Gastroesophageal sphincter (tissue), 4 donors: ENCODE data around the gene NTS. TPM values are rescaled to one million over a fixed set of nuclear protein-coding genes. Genes with fewer than 3 reads are reported as not detected.
A peak's percentile ranks its signal among the peaks of the same experiment; 100 is the strongest.

Source experiments
- ATAC-seq: fragments of 150-250 bp; one replicate; pipeline ENCODE4 v1.9.1; 2016; ENCODE audit warnings: mild to moderate bottlenecking, moderate library complexity
- H3K27ac ChIP-seq, 4 donors: fragments of 200-600 bp; sonication (generic) in 3 of 4; 1 replicate in 3 of 4; 2 replicates in 1 of 4; pipeline ENCODE4 v1.5.1; 2016 to 2019
- H3K27me3 ChIP-seq: fragments of 200-600 bp; sonication (generic); one replicate; pipeline ENCODE4 v1.5.1; 2019
- H3K36me3 ChIP-seq, 2 donors: fragments of 200-600 bp; sonication (generic); one replicate each; pipeline ENCODE4 v1.5.1; 2019; ENCODE audit warnings: control low read depth in 1 of 2
- H3K4me1 ChIP-seq, 3 donors: fragments of 200-600 bp; sonication (generic); 1 replicate in 2 of 3; 2 replicates in 1 of 3; pipeline ENCODE4 v1.5.1; 2016 to 2019; ENCODE audit warnings: control low read depth in 2 of 3
- H3K4me3 ChIP-seq, 2 donors: fragments of 200-600 bp; sonication (generic); one replicate each; pipeline ENCODE4 v1.5.1; 2019; ENCODE audit warnings: mild to moderate bottlenecking in 1 of 2, moderate library complexity in 1 of 2
- H3K9me3 ChIP-seq, 3 donors: fragments of 200-600 bp; sonication (generic); one replicate each; pipeline ENCODE4 v1.5.1; 2017 to 2019; ENCODE audit warnings: control low read depth in 2 of 3
- EP300 ChIP-seq: sonication (generic); formaldehyde crosslinking; IDR thresholded peaks from one replicate; pipeline ENCODE4 v1.6.1; 2017; ENCODE audit warnings: antibody characterized with exemption, mild to moderate bottlenecking
- POLR2A ChIP-seq, 2 donors: fragments of 450-650 bp; IDR thresholded peaks; one replicate each; pipeline ENCODE4 v1.6.1; 2017; ENCODE audit warnings: antibody characterized with exemption in 2 of 2, mild to moderate bottlenecking in 2 of 2, moderate library complexity in 1 of 2
- POLR2AphosphoS5 ChIP-seq: sonication (generic); formaldehyde crosslinking; IDR thresholded peaks from one replicate; pipeline ENCODE4 v1.6.1; 2017; ENCODE audit warnings: antibody characterized with exemption
- WGBS, 2 donors: methylation state at CpG; one replicate each; pipeline ENCODE4 v1.1.5; 2018; ENCODE audit warnings: low coverage in 1 of 2; 5-methylcytosine and 5-hydroxymethylcytosine counted together
- total RNA-seq, 4 donors: library from RNA; depleted of rRNA; stranded (reverse); fragments of >200 nt; gene quantifications; one replicate each; pipeline ENCODE4 v1.1.0, GENCODE V29; 2016
- TF ChIP-seq, protein P1 (sequence below), 4 experiments: fragments of 200-600 bp in 2 of 4; fragments of 450-650 bp in 2 of 4; sonication (generic) in 1 of 4; IDR thresholded peaks; one replicate each; pipeline ENCODE4 v1.5.1; 2017 to 2019; ENCODE audit warnings: antibody characterized with exemption in 4 of 4, mild to moderate bottlenecking in 2 of 4, moderate library complexity in 2 of 4

Gene NTS
- total RNA-seq, 4 donors from 2014 or later: 0.40 to 0.66 (median 0.47) TPM; not detected in 1

DNA sequence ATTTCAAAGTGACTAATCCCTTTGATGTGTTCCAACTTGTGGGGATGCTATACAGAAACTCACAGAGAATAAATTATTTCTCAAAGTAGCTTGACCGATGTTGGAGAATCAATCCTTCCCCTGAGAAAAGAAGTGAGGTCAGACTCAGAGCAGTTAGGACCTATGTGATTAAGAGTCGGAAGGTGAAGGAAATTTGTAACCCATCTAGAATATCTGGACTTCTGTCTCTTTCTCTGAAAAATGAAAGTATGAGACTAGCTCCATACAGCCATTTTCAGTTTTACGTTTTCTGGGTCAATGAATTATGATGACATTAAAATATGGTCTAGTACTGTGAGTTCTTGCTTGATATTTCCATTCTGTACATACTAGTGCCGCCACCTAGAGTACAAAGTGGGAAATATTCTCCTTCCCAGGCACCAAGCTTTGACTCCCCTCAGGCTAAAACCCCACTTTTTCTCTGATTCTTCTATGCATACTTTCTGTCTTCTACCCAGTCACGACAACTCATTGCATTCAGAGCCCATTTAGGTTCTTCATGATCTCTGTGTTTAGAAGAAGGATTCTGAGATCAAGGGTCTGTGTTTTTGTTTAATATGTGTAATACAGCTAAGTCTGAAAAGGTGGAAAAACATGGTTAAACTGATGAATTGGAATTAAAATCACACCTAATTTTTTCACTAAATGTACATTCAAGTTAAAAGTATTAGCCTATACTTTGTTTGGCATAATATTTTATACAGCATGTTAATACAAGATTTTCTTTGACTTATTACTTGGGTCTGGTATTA lies 6.9 kb upstream of the NTS start:
- peak; percentile 55 for ATAC-seq
- Histone ChIP-seq H3K36me3 (no peaks in the 10 kb centered on the region), H3K27me3 (peaks cover 7% of the 10 kb centered on the region), H3K4me1 (no peaks in the 10 kb centered on the region), H3K4me3 (no peak overlapping the region), H3K27ac (no peak overlapping the region), H3K9me3 (no peaks in the 10 kb centered on the region)
- 20 to 25% methylated on average over 5 of the region's 5 CpGs for WGBS, 2 donors
- no peak for TF ChIP-seq POLR2A (IDR thresholded peaks at IDR 0.05)
- TF ChIP-seq, protein P1, sequence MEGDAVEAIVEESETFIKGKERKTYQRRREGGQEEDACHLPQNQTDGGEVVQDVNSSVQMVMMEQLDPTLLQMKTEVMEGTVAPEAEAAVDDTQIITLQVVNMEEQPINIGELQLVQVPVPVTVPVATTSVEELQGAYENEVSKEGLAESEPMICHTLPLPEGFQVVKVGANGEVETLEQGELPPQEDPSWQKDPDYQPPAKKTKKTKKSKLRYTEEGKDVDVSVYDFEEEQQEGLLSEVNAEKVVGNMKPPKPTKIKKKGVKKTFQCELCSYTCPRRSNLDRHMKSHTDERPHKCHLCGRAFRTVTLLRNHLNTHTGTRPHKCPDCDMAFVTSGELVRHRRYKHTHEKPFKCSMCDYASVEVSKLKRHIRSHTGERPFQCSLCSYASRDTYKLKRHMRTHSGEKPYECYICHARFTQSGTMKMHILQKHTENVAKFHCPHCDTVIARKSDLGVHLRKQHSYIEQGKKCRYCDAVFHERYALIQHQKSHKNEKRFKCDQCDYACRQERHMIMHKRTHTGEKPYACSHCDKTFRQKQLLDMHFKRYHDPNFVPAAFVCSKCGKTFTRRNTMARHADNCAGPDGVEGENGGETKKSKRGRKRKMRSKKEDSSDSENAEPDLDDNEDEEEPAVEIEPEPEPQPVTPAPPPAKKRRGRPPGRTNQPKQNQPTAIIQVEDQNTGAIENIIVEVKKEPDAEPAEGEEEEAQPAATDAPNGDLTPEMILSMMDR (IDR thresholded peaks at IDR 0.05): peak; percentile 48 to 78 (median 74)

DNA sequence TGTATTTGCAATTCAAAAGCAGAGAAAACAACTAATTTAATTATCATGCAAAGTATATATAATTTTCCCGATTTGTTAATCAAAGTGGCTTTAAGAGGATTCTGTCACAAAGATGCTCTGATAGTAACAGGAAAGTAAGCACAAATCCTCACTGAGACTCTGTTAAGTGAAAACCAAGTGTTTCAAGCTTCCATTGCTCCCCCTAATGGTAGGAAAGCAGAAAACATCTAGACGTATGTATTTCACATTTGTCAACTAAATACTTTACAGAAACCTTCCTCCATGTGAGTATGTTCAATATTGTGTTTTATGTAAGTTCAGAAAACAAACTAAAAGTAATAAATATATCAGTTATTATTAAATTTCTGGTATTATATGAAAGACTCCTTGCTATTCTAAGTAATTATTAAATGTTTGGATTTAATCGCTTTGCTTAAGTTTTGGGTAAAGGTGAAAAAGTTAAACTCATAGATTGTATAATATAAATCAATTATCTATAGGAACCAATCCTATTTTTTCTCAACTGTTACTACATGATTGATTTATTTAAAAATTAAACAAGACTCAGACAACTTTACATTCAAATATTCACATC lies 1.5 kb upstream of the NTS start:
- TF ChIP-seq POLR2AphosphoS5: no peak
- TF ChIP-seq, protein P1 (IDR thresholded peaks at IDR 0.05): peak; percentile 25 to 64 (median 48)
- no peak for ATAC-seq
- no peaks in the 10 kb centered on the region for H3K36me3 ChIP-seq
- no peaks in the 10 kb centered on the region for H3K9me3 ChIP-seq
- no peak overlapping the region for H3K27ac ChIP-seq
- H3K4me1 ChIP-seq: peaks cover 0 to 4% (median 0%) of the 10 kb centered on the region in 3 donors
- H3K27me3 ChIP-seq: no peaks in the 10 kb centered on the region
- WGBS, 2 donors: 32% methylated on average over 3 of the region's 3 CpGs
- no peak overlapping the region for H3K4me3 ChIP-seq

GRCh38 chr12:85877459-85877858 lies 3.4 kb downstream of the NTS start:
- no peak for ATAC-seq
- Histone ChIP-seq H3K27ac (no peak overlapping the region), H3K4me1 (peaks cover 0 to 4% (median 0%) of the 10 kb centered on the region in 3 donors), H3K36me3 (no peaks in the 10 kb centered on the region), H3K27me3 (peaks cover 24% of the 10 kb centered on the region), H3K9me3 (no peaks in the 10 kb centered on the region), H3K4me3 (no peak overlapping the region)
- 70 to 76% methylated on average over 1 to 3 of the region's 3 CpGs for WGBS, 2 donors
- TF ChIP-seq POLR2A (IDR thresholded peaks at IDR 0.05) (no peak), EP300 (no peak), POLR2AphosphoS5 (no peak)
- TF ChIP-seq, protein P1 (IDR thresholded peaks at IDR 0.05): no peak

DNA sequence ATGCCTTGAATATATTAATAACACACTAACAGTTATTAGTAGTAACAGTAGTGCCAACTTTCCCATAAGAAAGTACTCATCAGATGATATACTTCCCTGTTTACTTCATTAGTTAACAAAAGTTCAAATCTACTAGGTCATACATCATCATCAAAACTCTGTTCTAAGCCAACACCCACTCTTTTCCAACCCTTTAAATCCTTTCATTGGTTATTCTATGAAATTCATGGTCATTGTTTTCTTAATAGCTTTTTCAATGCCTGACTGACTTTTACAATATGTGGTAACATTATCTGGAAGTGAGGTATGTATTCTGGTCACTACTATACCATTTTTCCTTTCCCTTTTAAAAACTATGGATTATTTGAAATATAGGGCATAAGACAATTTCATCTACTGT lies 9.7 kb downstream of the NTS start:
- Histone ChIP-seq H3K4me1 (no peaks in the 10 kb centered on the region), H3K27me3 (peaks cover 18% of the 10 kb centered on the region), H3K27ac (no peak overlapping the region), H3K4me3 (no peak overlapping the region), H3K36me3 (no peaks in the 10 kb centered on the region), H3K9me3 (no peaks in the 10 kb centered on the region)
- no peak for TF ChIP-seq POLR2AphosphoS5
- TF ChIP-seq, protein P1 (IDR thresholded peaks at IDR 0.05): no peak
- TF ChIP-seq EP300: no peak
- TF ChIP-seq POLR2A (IDR thresholded peaks at IDR 0.05): no peak
- ATAC-seq: no peak

GRCh38 chr12:85894653-85895052 lies 20.6 kb downstream of the NTS start:
- TF ChIP-seq POLR2AphosphoS5 (no peak), POLR2A (IDR thresholded peaks at IDR 0.05) (no peak), EP300 (no peak)
- TF ChIP-seq, protein P1 (IDR thresholded peaks at IDR 0.05): no peak
- no peak for ATAC-seq

More at GRCh38 chr12:85894653-85895052, 20.6 kb downstream of the NTS start:
- H3K36me3 ChIP-seq: no peaks in the 10 kb centered on the region
- H3K4me1 ChIP-seq: no peaks in the 10 kb centered on the region
- no peaks in the 10 kb centered on the region for H3K27me3 ChIP-seq
- H3K27ac ChIP-seq: no peak overlapping the region
- H3K9me3 ChIP-seq: no peaks in the 10 kb centered on the region
- H3K4me3 ChIP-seq: no peak overlapping the region
